ENCODE measurements around the gene SVOPL.

- TF ChIP-seq CTCF (IDR thresholded peaks at IDR 0.05; ENCODE audit: poor library complexity) (no peak), EZH2phosphoT487 (IDR thresholded peaks at IDR 0.05; ENCODE audit: low read depth, severe bottlenecking, unreplicated experiment) (no peak), EZH2 (IDR thresholded peaks at IDR 0.05; ENCODE audit: borderline replicate concordance) (no peak)
Observed at GRCh38 chr7:138726288-138726687, 25.1 kb upstream of the SVOPL start.

Data from hepatocyte (in vitro differentiated cells).